GM12875 (cell line): ENCODE results near the gene INPP5J.

Experiments used
- H3K4me3 ChIP-seq: one replicate; pipeline ENCODE4 v1.5.1; 2011; ENCODE audit warnings: low read depth, low read length, control low read depth
- CTCF ChIP-seq: IDR thresholded peaks from 2 replicates; pipeline ENCODE4 v1.5.1; 2011; ENCODE audit warnings: low read depth, mild to moderate bottlenecking, control low read depth, inconsistent platforms, low read length, moderate library complexity, borderline replicate concordance; ENCODE audit not compliant: insufficient read depth

INPP5J gene

GRCh38 chr22:31119026-31119717, 3.6 kb upstream of the INPP5J start:
- no peak for TF ChIP-seq CTCF
- no peak overlapping the region for H3K4me3 ChIP-seq

- no peak for TF ChIP-seq CTCF
Measured at GRCh38 chr22:31120230-31120629, 2.5 kb upstream of the INPP5J start.

GRCh38 chr22:31120642-31121041, 2.1 kb upstream of the INPP5J start:
- no peak for TF ChIP-seq CTCF
- no peak overlapping the region for H3K4me3 ChIP-seq

More at GRCh38 chr22:31120230-31120629, 2.5 kb upstream of the INPP5J start:
- H3K4me3 ChIP-seq: no peak overlapping the region

- TF ChIP-seq CTCF: no peak
- no peak overlapping the region for H3K4me3 ChIP-seq
Measured at GRCh38 chr22:31121403-31121802, 1.4 kb upstream of the INPP5J start.

- H3K4me3 ChIP-seq: no peak overlapping the region
- no peak for TF ChIP-seq CTCF
Measured at GRCh38 chr22:31122196-31122531, 602 bp upstream of the INPP5J start.

DNA sequence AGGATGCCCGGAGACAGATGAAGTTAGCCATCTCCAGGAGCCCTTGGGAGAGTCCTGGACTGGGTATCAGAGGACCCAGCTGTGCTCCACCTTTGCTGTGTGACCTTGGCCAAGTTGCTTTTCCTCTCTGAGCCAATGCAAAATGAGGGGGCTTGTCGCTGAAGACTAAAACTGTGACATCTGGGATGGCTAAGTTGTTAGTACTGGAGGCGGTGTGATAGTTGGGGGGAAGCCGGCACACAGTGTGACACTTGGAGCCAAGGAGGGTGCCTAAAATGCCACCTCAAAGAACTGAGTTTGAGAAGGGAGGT, 481 bp downstream of the INPP5J start:
- H3K4me3 ChIP-seq: no peak overlapping the region
- TF ChIP-seq CTCF: no peak

GRCh38 chr22:31124290-31124689, 1.5 kb downstream of the INPP5J start:
- TF ChIP-seq CTCF: no peak

More at GRCh38 chr22:31124290-31124689, 1.5 kb downstream of the INPP5J start:
- H3K4me3 ChIP-seq: no peak overlapping the region
